HepG2 (cell line): ENCODE data around the gene BCL11B. TPM values are rescaled to one million over a fixed set of nuclear protein-coding genes. Genes with fewer than 3 reads are reported as not detected.

Source experiments
- ATAC-seq: fragments of 200-7000 bp; cut with Tn5 transposase; 3 replicates; pipeline ENCODE4 v1.9.1; 2020; ENCODE audit warnings: mild to moderate bottlenecking, moderate library complexity
- BruUV-seq: library from RNA; stranded (reverse); fragments of 400-500 nt; replicated peaks from 2 replicates; lab custom pipeline; 2021; lab: Mats Ljungman, UMichigan
- CTCF ChIA-PET: fragments of 300-600 bp; formaldehyde crosslinking; extraction: SDS; loops from one replicate; lab custom pipeline; 2021; ENCODE audit warnings: low total read pairs, inconsistent platforms, low intra/inter-chr PET ratio; lab: Yijun Ruan, JAX
- POLR2A ChIA-PET: fragments of 350-600 bp; sonication (Branson Sonifier 250); formaldehyde crosslinking; loops from one replicate; lab custom pipeline; 2020; ENCODE audit warnings: antibody characterized with exemption, inconsistent platforms; lab: Yijun Ruan, JAX
- DNase-seq: peaks from one replicate; pipeline ENCODE4 v3.0.0-alpha.2; 2015; ENCODE audit warnings: low spot score
- FAIRE-seq: peaks from 3 replicates; lab custom pipeline; 2011; peaks lifted over from hg19 to GRCh38; lab: Jason Lieb, UNC
- H2AFZ ChIP-seq: one replicate; pipeline ENCODE4 v1.6.1; 2011; ENCODE audit warnings: low read length, inconsistent platforms
- H3K27ac ChIP-seq: fragments of 300-600 bp; 3 replicates; pipeline ENCODE4 v1.8.0; 2011; ENCODE audit warnings: mixed run types, mild to moderate bottlenecking, mixed read lengths, low read length, inconsistent platforms; ENCODE audit not compliant: insufficient read depth; ENCODE audit errors: extremely low read length
- H3K27me3 ChIP-seq, 2 experiments: fragments of 200-600 bp in 1 of 2; 2 replicates in 1 of 2; 3 replicates in 1 of 2; pipeline versions ENCODE4 v1.6.0 to v1.8.0; 2011; ENCODE audit warnings: low read length in 2 of 2, mild to moderate bottlenecking in 2 of 2, moderate library complexity in 2 of 2, inconsistent platforms in 1 of 2; ENCODE audit not compliant: insufficient read depth in 2 of 2, control insufficient read depth in 1 of 2
- H3K36me3 ChIP-seq, 2 experiments: fragments of 200-600 bp in 1 of 2; replicated peaks in 1 of 2; 2 replicates in 1 of 2; 3 replicates in 1 of 2; pipeline versions ENCODE4 v1.5.1 to v1.8.0; 2011; ENCODE audit warnings: low read length in 2 of 2, inconsistent platforms in 1 of 2; ENCODE audit not compliant: insufficient read depth in 2 of 2, control insufficient read depth in 1 of 2
- H3K4me1 ChIP-seq: 2 replicates; pipeline ENCODE4 v1.5.1; 2012; ENCODE audit warnings: low read length, inconsistent platforms; ENCODE audit not compliant: insufficient read depth
- H3K4me2 ChIP-seq: 2 replicates; pipeline ENCODE4 v1.6.0; 2011; ENCODE audit warnings: low read depth, low read length, inconsistent platforms
- H3K4me3 ChIP-seq, 3 experiments: fragments of 200-600 bp in 1 of 3; sonication (generic), shearing (Covaris generic) in 1 of 3; replicated peaks in 1 of 3; 2 replicates each; pipeline ENCODE4 v1.5.1; 2011 to 2016; ENCODE audit warnings: low read length in 3 of 3, inconsistent platforms in 2 of 3, low read depth in 2 of 3, mild to moderate bottlenecking in 2 of 3, control low read depth in 1 of 3, mixed read lengths in 1 of 3; ENCODE audit not compliant: insufficient read depth in 1 of 3
- H3K79me2 ChIP-seq: one replicate; pipeline ENCODE4 v1.6.1; 2011; ENCODE audit warnings: low read length, inconsistent platforms; ENCODE audit not compliant: insufficient read depth
- H3K9ac ChIP-seq: 2 replicates; pipeline ENCODE4 v1.6.0; 2011; ENCODE audit warnings: mild to moderate bottlenecking, low read depth, low read length, inconsistent platforms; ENCODE audit not compliant: insufficient read depth
- H3K9me3 ChIP-seq: 2 replicates; pipeline ENCODE4 v1.5.1; 2012; ENCODE audit warnings: mild to moderate bottlenecking, low read length
- H4K20me1 ChIP-seq: 2 replicates; pipeline ENCODE4 v1.6.0; 2011; ENCODE audit warnings: inconsistent platforms, mild to moderate bottlenecking, low read length, moderate library complexity; ENCODE audit not compliant: insufficient read depth
- ATF7 ChIP-seq, 2 experiments: fragments of 450-650 bp in 1 of 2; sonication (generic) in 1 of 2; formaldehyde crosslinking in 1 of 2; IDR thresholded peaks; 2 replicates each; pipeline versions ENCODE4 v1.4.0 to v1.6.1; 2016 to 2020; ENCODE audit warnings: antibody characterized with exemption in 1 of 2, mild to moderate bottlenecking in 1 of 2, missing genetic modification reagents in 1 of 2
- CREB1 ChIP-seq, 2 experiments: fragments of 450-650 bp in 1 of 2; IDR thresholded peaks; 2 replicates each; pipeline ENCODE4 v1.6.1; 2016 to 2017; ENCODE audit warnings: control low read depth in 1 of 2, mild to moderate bottlenecking in 1 of 2, missing compliant biosample characterization in 1 of 2, missing genetic modification characterization in 1 of 2
- MAFG ChIP-seq: sonication (generic); formaldehyde crosslinking; IDR thresholded peaks from 2 replicates; pipeline ENCODE4 v1.5.1; 2020; ENCODE audit warnings: mild to moderate bottlenecking, missing genetic modification reagents
- MATR3 ChIP-seq: sonication (generic); formaldehyde crosslinking; IDR thresholded peaks from 2 replicates; pipeline ENCODE4 v1.4.0; 2020; ENCODE audit warnings: missing genetic modification reagents
- MTF1 ChIP-seq: sonication (generic); formaldehyde crosslinking; IDR thresholded peaks from 2 replicates; pipeline ENCODE4 v1.5.0; 2020; ENCODE audit warnings: missing genetic modification reagents
- NFKBIZ ChIP-seq: IDR thresholded peaks from 2 replicates; pipeline ENCODE4 v1.6.1; 2018; ENCODE audit warnings: missing genetic modification reagents, missing compliant biosample characterization
- ZFP91 ChIP-seq: sonication (generic); formaldehyde crosslinking; IDR thresholded peaks from 2 replicates; pipeline ENCODE4 v1.9.0; 2022; ENCODE audit warnings: missing genetic modification reagents, mild to moderate bottlenecking, borderline replicate concordance
- ZNF33A ChIP-seq: sonication (generic); formaldehyde crosslinking; IDR thresholded peaks from 2 replicates; pipeline ENCODE4 v1.5.1; 2020; ENCODE audit warnings: missing genetic modification reagents, mild to moderate bottlenecking, moderate library complexity, borderline replicate concordance
- ZNF839 ChIP-seq: sonication (generic); formaldehyde crosslinking; IDR thresholded peaks from 2 replicates; pipeline ENCODE4 v1.4.0; 2020; ENCODE audit warnings: missing genetic modification reagents, mild to moderate bottlenecking, borderline replicate concordance
- WGBS: methylation state at CpG from one replicate; pipeline ENCODE4 v1.1.6; 2017; ENCODE audit warnings: low lambda C conversion rate; 5-methylcytosine and 5-hydroxymethylcytosine counted together
- in situ Hi-C: cut with HindIII; loops from 2 replicates; pipeline ENCODE4 v1.10.0; 2017; ENCODE audit warnings: low pct_unique_long_range_greater_than_20kb; ENCODE audit not compliant: extremely low pct_ligation_motif_present
- intact Hi-C: fragments of 100-400 bp; cut with micrococcal nuclease; formaldehyde crosslinking; loops from one replicate; pipeline ENCODE4 v1.10.0; 2022; ENCODE audit not compliant: unreplicated experiment
- polyA plus RNA-seq, 8 experiments: library from polyadenylated mRNA; depleted of rRNA in 3 of 8; stranded (reverse) in 7 of 8; unstranded in 1 of 8; fragments of >200 nt; fragmentation: Illumina TruSeq in 4 of 8; extraction: Trizol in 4 of 8; gene quantifications; 2 replicates each; pipeline versions ENCODE4 v1.2.1 to v1.2.3, GENCODE V29; 2011 to 2016; ENCODE audit warnings: low read depth in 4 of 8, missing spikeins in 1 of 8, mixed read lengths in 1 of 8; ENCODE audit not compliant: insufficient read depth in 1 of 8
- total RNA-seq, 5 experiments: library from RNA; depleted of rRNA; stranded (reverse); fragments of >200 nt; fragmentation: Illumina TruSeq; extraction: Trizol; gene quantifications; 2 replicates each; pipeline ENCODE4 v1.2.3, GENCODE V29; 2016; ENCODE audit warnings: low read depth in 1 of 5

Gene BCL11B
- total and polyA plus RNA-seq, 2 of the 13 experiments (the other 11 are each of a cell fraction or from before 2014, with no cell fraction given): not detected

GRCh38 chr14:99166506-99166905 lies 105.5 kb downstream of the BCL11B start:
- Histone ChIP-seq H3K36me3 (no peaks in the 10 kb centered on the region), H3K4me1 (no peaks in the 10 kb centered on the region), H3K9ac (no peak overlapping the region), H3K9me3 (no peaks in the 10 kb centered on the region), H4K20me1 (no peaks in the 10 kb centered on the region), H3K79me2 (no peaks in the 10 kb centered on the region), H3K4me2 (no peak overlapping the region), H3K27me3 (peaks cover 0 to 24% of the 10 kb centered on the region in 2 experiments; a peak in 2 of 5 replicates), H3K27ac (no peak overlapping the region), H3K4me3 (no peak overlapping the region), H2AFZ (no peak overlapping the region)
- ChIA-PET CTCF (no interaction called here), POLR2A (no interaction called here)
- TF ChIP-seq ZFP91 (CRISPR knock-in tag) (no peak), MAFG (CRISPR knock-in tag) (no peak), NFKBIZ (CRISPR knock-in tag) (no peak)
- in situ Hi-C loops (no loop called here), intact Hi-C loops (no loop called here)
- ATAC-seq (no peak), DNase-seq (no peak), FAIRE-seq (no peak)
- no TSS peak for BruUV-seq
- WGBS: 1% methylated on average over 4 of the region's 4 CpGs

DNA sequence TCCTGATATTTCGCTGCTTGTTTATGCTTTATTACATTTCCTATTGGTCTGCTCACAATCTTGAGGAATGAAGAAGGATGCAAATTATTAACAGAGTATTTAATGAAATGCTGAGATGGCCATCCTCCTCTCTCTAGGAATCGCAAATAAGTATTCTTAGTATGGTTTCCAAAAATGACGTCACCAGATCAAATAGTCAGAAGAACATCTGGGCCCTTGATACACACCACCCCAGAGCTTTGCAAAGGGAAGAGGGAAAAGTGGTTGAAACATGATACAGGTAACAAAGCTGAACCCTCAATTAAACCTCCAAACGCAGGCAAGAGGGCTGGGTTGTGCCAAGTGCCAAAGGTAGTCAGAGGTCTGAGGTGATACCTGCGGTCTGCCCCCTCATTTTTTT lies 107.3 kb downstream of the BCL11B start:
- H3K27ac ChIP-seq: no peak overlapping the region
- no peaks in the 10 kb centered on the region for H3K9me3 ChIP-seq
- no TSS peak for BruUV-seq
- ChIA-PET CTCF (no interaction called here), POLR2A (no interaction called here)
- H3K4me1 ChIP-seq: no peaks in the 10 kb centered on the region
- no peak overlapping the region for H3K9ac ChIP-seq
- intact Hi-C loops (no loop called here), in situ Hi-C loops (no loop called here)
- H3K36me3 ChIP-seq: no peaks in the 10 kb centered on the region
- ATAC-seq (no peak), FAIRE-seq (no peak), DNase-seq (no peak)
- H3K27me3 ChIP-seq: peaks cover 0 to 13% of the 10 kb centered on the region in 2 experiments; a peak in 1 of 5 replicates
- TF ChIP-seq MATR3 (CRISPR knock-in tag) (no peak), ZNF839 (CRISPR knock-in tag) (no peak), ZNF33A (CRISPR knock-in tag) (no peak), CREB1 (IDR thresholded peaks at IDR 0.05) (peak; percentile 93), CREB1 (CRISPR knock-in tag; IDR thresholded peaks at IDR 0.05) (no peak), MTF1 (CRISPR knock-in tag) (no peak), ATF7 (IDR thresholded peaks at IDR 0.05) (peak; percentile 97), ATF7 (CRISPR knock-in tag; IDR thresholded peaks at IDR 0.05) (no peak)
- WGBS: 2% methylated on average over 5 of the region's 5 CpGs
- no peak overlapping the region for H2AFZ ChIP-seq
- H3K4me2 ChIP-seq: no peak overlapping the region
- no peaks in the 10 kb centered on the region for H3K79me2 ChIP-seq
- H4K20me1 ChIP-seq: no peaks in the 10 kb centered on the region
- no peak overlapping the region for H3K4me3 ChIP-seq
